HG03103 (cell line): ENCODE data around the gene YWHAE.
"Not testable (repeated sequence)": the region's sequence is repeated elsewhere in the genome, so short reads cannot be mapped to it uniquely, and the experiment has no call there.

ENCODE experiments used
- ATAC-seq: cut with Tn5 transposase; IDR thresholded peaks from one replicate; pipeline ENCODE4 v1.9.1; 2021; ENCODE audit warnings: low read depth; ENCODE audit not compliant: unreplicated experiment

The YWHAE gene

DNA sequence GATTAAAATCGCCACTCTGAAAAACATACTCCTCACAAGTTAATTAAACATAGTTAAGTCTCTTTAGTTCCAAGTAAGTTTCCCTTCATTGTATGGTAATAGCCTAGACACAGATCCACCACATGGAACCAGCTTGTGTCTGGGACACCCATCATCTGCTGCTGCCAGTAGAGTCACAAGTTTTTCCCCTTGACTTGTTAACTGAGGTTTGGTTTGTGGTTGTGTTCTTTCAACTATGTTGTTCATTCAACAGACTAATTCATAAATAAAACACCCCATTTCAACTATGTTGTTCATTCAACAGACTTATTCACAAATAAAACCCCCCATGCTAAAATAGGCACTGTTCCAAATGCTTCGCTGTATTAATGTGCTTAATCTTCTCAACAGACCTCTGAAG, 24.4 kb downstream of the YWHAE start:
- ATAC-seq: no peak

DNA sequence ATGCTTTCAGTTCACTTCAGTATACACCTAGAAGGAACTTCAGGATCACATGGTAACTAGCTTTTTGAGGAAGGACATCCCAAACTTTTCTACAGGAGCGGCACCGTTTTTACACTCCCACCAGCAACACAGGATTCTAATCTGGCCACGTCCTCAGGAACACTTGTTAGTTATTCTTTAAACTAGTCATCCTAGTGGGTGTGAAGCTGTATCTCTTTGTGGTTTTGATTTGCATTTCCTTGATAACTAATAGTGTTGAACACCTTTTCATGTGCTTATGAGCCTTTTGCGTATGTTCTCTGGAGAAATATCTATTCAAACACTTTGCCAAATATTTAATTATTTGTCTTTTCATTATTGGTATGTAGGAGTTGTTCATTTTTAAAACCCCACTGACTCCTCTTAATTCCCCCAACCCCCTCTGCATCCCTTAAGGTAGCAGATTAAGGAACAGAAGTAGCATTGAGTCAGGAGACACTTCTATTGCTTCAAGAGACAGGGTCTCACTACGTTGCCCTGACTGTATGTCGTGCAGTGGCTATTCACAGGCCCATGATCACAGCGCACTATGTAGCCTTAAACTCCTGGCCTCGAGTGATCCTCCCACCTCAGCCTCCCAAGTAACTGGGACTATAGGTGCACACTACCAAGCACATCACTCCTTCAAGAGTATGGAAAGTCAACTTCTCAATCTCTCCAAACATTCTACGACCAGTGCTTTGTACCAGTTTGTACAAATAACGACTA, 25.4 kb downstream of the YWHAE start:
- ATAC-seq: no peak

- no peak for ATAC-seq
Observed at GRCh38 chr17:1373707-1374237, 26.2 kb downstream of the YWHAE start.

DNA sequence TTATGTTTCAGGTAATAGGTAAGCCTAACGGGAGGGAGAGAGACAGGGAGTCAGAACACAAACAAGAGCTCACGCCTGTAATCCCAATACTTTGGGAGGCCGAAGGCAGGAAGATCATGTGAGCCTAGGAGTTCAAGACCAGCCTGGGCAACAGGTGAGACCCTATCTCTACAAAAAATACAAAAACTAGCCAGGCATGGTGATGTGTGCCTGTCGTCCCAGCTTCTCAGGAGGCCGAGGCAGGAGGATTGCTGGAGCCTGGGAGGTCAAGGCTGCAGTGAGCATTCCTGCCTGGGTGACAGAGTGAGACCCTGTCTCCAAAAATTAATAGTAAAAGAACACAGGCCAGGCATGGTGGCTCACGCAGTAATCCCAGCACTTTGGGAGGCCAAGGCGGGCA, 27.4 kb downstream of the YWHAE start:
- no peak for ATAC-seq

DNA sequence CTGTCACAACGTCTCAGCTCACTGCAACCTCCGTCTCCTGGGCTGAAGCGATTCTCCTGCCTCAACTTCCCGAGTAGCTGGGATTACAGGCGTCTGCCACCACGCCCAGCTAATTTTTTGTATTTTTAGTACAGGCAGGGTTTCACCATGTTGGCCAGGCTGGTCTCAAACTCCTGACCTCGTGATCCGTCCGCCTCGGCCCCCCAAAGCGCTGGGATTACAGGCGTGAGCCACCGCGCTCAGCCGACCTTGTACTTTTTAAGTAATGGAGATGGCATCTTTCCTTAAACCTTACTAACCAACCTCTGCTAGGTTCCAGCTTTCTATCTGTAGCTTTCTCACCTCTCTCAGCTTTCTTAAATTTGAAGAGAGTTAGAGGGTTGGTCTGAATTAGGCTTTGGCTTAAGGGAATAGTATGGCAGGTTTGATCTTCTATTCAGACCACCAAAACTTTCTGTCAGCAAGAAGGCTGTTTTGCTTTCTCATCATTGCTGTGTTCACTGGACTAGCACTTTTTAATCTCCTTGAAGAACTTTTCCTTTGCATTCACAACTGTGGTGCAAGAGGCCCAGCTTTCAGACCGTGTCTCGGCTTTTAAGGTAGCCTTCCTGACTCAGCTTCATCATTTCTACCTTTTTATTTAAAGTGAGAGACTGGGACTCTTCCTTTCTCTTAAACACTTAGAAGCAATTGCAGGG, 28.0 kb downstream of the YWHAE start:
- no peak for ATAC-seq

- no peak for ATAC-seq
Observed at GRCh38 chr17:1368588-1368987, 31.4 kb downstream of the YWHAE start.

DNA sequence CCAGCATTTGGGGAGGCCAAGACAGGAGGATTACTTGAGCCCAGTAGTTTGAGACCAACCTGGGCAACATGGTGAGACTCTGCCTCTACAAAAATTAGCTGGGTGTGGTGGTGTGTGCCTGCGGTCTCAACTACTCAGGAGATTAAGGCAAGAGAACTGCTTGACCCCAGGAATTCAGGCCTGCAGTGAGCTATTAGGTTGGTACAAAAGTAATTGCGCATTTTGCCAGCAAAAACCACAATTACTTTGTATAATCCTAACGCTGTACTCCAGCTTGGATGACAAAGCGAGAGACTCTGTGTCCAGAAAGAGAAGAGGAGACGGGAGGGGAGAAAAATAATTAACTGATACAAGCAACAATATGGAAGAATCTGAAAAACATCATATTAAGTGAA, 32.7 kb downstream of the YWHAE start:
- no peak for ATAC-seq

DNA sequence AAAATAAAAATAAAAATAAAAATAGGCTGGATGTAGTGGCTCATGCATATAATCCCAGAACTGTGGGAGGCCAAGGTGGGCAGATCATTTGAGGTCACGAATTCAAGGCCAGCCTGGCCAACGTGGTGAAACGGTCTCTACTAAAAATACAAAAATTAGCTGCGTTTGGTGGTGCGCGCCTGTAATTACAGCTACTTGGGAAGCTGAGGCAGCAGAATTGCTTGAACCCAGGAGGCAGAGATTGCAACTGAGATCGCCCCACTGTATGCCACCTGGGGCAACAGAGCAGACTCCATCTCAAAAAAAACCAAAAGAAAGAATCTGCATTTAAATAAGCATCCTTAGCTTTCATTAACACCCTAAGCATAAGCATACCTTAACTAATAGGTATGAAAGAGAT, 33.8 kb downstream of the YWHAE start:
- no peak for ATAC-seq

DNA sequence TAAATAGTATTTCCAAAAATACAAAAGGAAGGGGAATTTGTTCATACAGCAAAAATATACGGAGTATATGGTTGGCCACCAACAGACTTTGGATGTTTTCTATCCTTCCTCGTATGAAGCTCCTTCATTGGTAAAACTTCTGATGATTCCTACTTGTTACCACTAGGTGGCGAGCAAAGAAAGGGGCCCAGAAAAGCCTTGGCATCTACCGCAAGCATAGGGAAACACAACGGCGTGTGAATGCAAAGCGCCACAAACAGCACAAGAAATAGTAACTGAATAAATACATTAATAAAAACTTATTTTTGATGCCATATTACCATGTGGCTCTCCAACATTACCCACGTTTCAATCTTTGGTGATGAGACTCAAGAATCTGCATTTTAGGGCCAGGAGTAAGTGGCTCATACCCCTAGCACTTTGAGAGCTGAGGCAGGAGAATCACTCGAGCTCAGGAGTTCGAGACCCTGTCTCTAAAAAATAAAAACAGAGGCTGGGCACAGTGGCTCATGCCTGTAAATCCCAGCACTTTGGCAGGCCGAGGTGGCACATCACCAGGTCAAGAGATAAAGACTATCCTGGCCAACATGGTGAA, 34.5 kb downstream of the YWHAE start:
- ATAC-seq: no peak

- no peak for ATAC-seq
Observed at GRCh38 chr17:1362964-1363363, 37.1 kb downstream of the YWHAE start.

GRCh38 chr17:1362065-1362848, 37.8 kb downstream of the YWHAE start:
- ATAC-seq: no peak

GRCh38 chr17:1360975-1361374, 39.0 kb downstream of the YWHAE start:
- ATAC-seq: no peak

- ATAC-seq: not testable (repeated sequence)
Observed at GRCh38 chr17:1360315-1360714, 39.7 kb downstream of the YWHAE start.

DNA sequence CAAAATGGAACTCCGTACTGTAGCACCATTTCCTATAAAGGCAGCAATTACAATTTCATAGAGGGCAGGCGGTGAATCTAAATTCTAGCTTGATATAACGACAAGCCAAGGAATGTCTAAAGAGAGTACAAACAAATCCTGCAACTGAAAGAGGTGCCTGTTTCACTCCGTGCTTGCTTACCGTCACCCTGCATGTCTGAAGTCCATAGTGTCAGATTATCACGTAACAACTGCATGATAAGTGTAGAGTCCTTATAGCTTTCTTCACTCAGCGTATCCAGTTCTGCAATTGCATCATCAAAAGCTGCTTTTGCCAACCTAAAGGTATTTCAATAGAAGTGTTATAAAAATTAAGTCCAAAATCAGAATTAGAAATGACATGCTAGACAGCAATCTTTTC, 46.0 kb downstream of the YWHAE start:
- no peak for ATAC-seq

- ATAC-seq: not testable (repeated sequence)
Observed at GRCh38 chr17:1352530-1352929, 47.5 kb downstream of the YWHAE start.

DNA sequence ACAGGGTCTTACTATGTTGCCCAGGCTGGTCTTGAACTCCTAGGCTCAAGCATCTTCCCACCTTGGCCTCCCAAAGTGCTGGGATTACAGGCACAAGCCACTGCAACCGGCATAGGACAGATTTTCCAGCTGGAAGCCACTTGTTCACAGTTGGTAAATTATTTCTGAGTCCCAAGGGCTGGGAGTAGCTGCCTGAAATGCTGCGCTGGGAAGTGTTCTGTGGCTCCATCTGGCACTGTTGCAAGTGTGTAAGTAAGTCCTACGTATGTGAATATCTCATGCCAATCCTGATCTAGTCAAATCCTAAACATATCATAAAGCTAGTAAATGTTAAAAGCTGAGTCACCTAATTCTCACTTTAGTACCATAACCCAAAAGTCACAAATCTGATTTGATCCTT, 48.1 kb downstream of the YWHAE start:
- ATAC-seq: no peak

DNA sequence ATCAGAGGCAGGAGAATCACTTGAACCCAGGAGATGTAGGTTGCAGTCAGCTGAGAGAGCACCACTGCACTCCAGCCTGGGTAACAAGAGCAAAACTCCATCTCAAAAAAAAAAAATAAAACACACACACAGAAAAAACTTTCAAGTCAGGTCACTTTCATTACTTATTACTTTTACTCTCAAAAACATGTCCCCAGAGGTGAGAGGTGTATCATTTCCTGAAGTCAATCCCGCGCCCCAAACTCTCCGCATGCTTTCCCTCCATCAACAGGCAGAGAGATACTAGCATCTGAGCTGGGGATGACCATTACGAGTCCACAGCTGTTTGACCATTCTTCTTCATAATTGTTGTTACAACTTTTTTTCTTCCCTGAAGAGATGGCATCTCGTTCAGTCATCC, 48.7 kb downstream of the YWHAE start:
- no peak for ATAC-seq

- ATAC-seq: no peak
Observed at GRCh38 chr17:1347589-1348323, 52.3 kb downstream of the YWHAE start.

DNA sequence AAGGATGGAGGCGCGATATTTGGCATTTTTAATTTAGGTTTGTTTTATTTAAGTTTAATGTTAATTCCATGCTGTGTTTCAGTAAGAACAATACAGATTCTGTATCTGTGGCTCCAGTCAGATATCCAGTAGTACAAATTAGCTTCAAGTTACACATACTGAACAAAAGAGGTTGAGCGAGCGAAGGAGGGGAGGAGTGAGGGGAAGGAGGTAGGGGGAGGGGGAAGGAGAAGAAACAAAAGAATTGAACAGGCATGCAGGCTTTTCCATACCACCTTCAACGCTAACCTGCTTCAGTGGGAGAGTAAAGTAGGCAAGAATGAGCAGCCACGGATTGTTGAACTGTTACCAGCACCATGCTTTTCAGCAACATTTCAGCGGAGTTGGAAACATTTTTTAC, 55.5 kb downstream of the YWHAE start:
- ATAC-seq: no peak

DNA sequence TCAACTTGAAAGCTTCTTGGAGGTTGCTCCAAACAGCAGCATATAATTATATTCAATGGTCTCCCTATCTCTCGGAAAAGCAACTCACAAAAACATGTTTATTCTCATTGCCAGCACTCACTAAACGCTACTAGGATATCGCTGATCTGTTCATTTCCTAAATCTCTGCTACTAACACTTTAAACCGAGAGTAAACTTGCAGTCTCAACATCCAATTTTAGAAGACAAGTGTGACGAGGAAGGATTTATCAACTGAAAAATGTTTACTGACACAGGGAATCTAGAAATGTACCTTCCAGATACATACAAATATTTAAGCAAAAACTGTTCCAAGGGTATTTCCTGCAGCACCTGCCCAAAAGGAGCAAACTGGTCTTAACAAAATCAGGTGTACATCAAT, 56.5 kb downstream of the YWHAE start:
- no peak for ATAC-seq
